ENCODE measurements around the gene SDK2.

The SDK2 gene

DNA sequence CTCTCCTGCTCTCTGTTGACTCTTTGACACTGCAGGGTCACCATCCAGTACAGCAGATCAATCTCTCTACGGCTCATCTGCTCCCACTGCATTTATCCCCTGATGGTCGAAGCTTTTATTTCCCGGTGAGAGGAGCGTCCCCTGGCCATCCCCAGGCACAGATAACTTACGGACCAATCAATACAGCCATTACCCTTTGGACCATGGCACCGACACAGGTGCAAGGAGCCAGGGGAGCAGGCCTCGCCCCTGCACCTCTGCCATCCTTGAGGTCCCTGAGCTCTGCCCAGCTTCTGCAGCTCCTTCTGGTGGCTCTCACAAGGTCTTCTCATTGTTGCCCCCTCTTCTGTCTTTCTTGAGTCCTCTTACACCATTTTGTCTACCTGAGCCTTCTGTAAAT lies 115.6 kb downstream of the SDK2 start:
- DNase-seq, result no peak

DNA sequence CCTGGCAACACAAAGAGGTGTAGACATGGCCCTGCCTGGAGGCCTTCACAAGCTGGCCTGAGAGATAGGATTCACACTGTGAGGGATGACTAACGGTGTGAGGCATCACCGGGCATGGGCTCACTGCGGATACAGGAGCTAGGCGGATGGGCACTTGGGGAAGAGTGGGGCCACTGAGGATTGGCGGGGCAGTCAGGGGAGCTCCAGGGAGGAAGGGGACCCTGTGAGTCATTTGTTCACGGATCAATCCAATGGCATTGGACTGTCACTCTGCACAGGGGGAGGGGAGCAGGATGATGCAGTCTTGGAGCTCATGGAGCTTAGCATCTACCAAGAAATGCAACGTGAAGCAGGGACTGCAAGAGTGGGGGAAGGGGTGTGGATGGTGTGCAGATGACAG lies 117.3 kb downstream of the SDK2 start:
- no peak for DNase-seq

DNA sequence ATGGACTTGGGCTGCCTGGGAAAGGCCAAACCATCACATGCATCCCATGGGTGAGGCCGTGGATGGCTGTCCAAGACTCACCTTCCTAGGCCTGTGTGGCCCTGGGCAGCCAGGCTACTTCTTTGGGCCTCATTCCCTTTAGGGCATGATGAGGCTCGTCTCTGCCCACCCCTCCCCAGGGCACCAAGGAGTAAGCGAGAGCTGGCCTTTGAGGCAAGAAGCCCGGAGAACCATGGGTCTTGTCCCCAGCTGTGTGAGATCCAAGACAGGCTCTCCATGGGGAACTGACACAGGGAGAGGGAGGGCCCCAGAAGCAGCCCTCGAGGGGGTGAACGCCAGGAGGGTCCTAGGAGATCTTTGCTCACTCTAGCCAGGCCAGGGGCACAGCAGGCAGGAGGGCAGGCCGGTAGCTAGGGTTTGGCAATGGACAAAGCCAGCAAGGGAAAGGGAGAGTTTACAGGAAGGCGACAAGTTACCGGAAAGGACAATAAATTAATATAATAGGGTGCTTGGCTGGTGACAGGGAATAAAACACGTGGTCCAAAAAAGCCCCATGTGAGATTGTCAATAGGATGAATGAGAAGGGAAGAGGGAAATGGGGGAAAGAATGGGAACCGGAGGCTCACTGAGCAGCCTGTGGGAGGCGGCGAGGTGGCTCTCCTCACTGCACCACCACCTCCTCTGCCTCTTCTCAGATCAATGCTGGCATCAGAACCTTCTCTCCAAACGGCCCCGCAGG lies 119.1 kb downstream of the SDK2 start:
- DNase-seq, result no peak

DNA sequence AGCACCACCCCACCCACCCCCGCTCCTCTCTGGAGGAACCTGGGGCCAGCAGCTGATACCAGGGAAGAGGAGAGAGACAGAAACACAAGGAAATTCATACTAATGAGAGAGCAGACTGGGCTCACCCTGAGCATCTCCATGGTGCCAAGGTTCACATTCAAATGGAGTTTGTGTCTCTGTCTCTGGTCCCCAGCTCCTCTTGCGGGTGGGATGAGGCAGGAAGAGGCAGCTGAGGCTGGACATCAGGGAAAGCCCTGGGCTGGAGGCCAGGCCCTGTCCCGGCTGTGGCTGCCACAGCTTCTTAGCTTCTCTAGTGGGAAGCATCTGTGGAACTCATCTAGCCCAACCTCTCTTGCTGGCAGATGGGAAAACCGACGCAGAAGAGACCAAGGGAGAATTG lies 121.5 kb downstream of the SDK2 start:
- no peak for DNase-seq

DNA sequence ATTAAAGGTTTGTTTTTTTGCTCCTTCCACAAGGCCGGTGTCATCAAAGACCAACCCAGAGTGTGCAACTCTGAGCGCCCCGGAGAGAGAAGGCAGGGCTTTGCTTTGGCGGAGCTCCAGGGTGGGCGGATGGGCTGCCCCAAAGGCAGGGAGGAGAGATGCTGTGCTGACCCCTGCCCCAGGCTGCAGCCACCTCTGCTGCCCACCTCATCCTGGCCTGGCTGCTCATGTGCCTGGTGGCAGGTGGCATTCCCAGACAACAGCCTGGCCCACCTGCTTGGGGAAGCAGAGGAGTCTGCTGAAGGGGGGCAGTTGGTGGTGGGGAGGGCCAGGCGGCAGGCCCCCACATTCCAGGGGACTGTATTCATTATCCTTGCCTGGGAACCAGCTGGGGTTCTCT lies 122.1 kb downstream of the SDK2 start:
- DNase-seq, result no peak

DNA sequence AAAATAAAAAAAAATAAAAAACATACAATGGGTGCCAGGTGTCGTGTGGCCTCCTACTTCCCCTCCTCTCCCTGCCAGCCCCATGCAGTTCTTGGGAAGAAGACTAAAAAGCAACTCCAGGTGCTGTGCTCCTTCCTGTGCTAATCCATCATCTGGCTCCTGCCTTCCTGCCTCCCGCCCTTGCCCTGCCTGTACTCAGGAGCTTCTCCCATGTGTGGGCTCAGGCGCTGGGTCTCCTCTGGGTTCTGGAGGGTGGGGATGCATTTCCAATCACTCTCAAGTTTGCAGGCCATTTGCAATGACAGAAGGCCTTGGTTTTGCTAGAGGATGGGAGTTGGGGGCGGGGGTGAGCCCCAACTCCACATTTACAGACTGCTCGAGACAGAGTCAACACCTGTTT lies 122.9 kb downstream of the SDK2 start:
- peak; percentile 49 for DNase-seq

DNA sequence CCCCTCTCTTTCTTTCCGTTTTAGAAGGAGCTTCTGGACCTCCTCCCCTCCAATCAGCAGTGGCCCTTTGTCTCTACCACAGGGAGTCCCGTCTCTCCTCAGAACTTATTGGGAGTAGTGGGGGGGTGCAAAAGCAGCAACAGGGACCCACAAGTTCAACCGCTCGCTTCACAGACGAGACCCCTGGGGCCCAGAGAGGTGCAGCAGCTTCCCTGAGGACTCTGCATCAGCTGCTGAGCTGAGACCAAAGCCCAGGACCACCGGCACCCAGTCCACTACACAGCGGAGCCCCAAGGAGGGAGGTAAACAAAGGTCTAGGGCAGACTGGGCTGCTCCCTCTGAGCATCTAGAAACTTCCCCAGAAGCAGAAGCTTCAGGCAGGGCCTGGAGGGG lies 123.9 kb downstream of the SDK2 start:
- no peak for DNase-seq

DNA sequence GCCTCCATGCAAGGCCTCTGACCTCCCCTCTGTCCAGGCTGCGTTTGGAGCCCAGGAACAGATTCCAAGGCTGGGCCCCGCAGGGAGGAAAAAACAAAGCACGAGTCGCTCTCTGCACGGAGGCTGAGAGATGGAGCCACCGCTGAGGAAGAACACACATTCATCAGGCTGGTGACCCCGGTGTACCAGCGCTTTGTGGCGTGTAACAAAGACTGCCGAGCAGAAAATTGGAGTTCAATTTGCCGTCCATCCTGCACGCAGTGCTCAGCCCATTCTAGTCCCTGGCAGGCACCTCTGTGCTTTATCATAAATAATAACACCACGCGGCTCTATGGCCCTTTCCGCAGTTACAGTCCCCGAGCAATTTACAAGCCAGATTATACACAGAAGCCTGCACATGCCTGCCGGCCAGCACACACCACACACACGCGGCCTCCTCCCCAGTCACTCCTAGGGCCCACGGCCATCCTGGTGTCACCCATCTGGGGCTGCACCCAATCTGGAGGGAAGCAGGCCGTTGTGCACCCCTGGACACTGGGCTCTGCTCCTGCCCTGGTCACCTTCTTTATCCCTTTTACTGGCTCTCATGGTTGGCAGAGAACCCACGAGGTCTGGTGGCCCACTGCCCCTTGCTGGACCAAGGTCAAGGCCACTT lies 124.4 kb downstream of the SDK2 start:
- no peak for DNase-seq

DNA sequence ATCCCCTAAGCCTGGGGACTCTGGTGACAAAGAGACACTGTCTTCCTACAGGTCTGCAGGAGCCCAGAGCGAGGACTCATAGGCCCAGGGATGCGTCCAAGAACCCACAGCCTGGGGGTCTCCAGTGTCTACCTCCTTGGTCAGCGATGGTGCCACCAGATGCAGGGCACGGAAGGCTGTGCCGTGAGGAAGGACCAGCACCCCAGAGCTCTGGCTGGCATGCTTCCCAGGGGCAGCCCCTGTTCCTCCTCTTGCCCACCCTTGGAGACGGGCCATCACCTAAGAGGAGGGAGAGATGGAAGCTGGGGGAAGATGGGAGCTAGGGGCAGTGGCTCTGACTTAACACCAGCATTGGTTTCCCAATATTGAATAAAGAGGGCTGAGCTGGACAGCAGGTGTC lies 125.2 kb downstream of the SDK2 start:
- DNase-seq, result no peak

DNA sequence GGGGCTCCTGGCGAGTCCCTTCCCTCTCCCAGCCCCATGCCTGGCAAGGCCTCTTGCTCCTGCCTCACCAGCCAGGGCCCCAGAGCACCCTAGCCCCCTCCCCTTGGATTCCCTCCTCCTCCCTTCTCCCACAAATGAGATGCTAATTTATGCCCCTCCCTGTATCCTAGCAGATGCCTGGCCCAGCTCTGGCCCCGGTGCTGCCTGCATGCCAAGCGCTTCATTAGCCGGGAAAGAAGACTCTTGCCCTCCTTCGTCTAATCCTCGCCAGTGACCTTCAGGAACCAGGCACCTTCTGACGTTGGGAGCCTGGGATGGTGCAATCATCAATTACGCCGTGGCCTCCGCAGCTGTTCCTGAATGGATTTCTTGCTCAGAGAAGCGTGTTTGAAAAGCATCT lies 127.8 kb downstream of the SDK2 start:
- no peak for DNase-seq

DNA sequence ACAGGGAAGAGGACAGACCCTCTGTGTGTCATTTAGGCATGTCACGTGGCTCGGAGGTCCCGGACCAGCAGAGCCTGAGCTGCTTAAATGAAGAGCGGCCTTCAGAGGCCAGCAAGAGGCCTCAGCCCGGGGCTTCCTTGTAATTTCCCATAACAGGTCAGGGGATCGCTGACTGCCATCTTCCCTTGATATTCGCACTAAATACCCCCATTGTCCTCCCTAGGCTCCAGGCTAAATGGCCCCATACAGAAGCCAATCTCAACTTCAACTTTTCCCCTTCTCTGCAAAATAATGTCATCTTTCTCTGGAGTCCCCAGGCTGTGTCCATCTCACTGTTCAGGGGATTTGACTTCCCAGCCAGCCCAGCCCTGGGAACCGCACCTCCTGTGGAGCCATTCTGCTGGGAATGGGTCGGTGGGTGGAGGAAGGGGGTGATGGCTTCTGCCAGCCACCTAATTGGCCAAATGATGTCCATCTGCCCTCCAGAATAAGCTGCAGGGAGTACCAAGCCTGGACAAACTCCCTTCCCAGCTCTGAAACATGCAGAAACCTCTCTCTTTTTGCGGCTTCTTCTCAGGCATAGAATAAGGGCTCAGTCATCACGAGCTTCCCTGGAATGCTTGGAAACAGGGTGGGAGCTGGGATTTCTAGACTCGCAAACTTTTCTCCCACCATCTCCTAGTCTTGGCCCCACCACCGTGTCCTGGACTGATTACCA lies 129.9 kb downstream of the SDK2 start:
- no peak for DNase-seq

DNA sequence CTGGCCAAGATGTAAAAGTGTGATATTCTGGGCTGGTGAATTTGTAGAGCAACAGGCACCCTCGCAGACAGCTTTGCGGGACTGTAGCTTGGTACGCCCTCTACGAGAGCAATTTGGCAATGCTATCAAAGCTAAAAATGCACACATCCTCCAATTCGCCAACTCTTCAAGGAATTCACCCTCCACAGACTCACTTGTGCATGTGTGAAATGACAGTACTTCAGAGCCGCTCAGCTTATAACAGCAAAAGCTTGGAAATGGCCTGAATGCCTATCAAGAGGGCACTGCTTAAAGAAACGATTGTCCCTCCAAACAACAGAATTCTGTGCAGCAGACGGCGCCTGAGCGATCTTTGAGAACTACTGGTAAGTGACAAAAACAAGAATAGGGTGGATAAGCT lies 130.8 kb downstream of the SDK2 start:
- DNase-seq, result no peak

DNA sequence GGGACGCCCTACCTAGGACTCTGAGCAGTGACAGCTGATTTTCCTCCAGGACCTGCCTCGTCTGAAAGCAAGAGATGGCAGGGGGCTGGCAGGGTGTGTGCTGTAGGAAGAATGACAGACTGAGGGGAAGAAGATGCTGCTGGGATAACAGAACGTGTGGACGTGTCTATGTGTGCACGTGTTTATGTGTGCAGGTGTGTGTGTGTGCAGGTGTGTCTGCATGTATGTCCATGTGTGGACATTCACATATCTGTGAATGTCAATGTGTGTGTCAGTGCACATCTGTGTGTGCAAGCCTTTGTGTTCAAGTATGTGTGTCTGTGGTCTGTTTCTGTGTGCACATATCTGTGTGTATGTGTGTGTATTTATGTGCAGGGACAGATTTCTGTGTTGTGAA lies 132.5 kb downstream of the SDK2 start:
- no peak for DNase-seq

DNA sequence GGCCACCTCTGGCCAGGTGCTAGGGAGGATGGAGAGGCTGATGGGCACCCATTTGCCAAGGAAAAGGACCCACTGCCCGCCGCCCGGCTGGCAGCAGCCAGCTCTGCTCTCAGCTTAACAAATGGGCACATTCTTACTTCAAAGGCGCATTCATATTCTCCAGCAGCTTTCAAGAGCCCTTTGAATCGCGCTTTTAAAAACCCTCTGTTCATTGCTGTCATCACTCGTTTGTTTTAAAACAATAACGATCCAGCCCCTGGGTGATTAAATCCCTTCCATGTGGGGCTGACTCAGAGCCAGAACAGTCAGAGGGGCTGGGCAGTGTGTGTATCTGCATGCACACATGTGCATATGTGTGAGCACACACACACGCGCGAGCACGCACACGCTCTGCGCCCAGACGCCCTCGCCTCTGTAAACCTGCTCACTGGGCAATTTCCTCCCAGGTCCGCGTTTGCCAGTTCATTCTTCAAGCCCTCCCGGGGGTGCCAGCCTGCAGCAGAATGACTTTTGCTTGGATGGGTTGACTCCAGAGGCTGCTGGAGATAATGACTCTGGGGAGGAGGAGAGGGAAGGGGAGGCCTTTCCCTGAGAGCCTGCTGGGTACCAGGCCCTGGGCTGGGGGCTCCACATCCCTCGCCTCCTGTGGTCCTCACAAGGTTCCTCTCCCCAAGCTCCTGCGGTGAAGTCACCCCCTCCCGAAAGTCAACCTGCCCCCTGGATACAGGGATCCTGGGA lies 133.1 kb downstream of the SDK2 start:
- peak; percentile 26 for DNase-seq

DNA sequence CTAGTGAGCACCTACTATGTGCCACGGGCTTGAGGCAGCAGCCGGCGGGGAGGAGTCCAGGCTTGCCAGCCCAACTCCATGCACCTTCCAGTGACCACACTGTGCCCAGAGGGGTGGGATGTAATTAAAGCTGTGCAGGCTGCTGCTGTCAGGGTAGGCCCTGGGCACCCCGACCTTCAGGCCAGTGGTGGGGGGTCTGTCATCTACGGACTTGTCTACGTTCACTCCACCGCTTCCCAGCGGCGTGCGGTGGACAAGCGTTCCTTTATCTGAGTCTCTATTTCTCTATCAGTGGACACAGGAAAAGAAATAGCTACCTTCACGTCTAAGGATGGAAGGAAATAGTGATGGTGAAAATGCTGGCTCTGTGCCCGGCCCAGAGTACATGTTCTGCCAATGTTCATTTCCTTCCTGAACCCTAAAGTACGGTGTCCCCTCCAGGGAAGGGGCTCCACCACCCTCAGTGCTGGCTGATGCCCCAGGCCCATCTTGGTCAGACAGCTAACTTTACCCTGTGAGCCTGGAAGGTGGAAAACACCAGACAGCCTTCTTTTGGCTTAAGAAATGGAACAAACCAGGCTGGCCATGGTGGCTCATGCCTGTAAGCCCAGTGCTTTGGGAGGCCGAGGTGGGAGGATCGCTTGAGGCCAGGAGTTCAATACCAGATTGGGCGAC lies 135.2 kb downstream of the SDK2 start:
- DNase-seq, result no peak

DNA sequence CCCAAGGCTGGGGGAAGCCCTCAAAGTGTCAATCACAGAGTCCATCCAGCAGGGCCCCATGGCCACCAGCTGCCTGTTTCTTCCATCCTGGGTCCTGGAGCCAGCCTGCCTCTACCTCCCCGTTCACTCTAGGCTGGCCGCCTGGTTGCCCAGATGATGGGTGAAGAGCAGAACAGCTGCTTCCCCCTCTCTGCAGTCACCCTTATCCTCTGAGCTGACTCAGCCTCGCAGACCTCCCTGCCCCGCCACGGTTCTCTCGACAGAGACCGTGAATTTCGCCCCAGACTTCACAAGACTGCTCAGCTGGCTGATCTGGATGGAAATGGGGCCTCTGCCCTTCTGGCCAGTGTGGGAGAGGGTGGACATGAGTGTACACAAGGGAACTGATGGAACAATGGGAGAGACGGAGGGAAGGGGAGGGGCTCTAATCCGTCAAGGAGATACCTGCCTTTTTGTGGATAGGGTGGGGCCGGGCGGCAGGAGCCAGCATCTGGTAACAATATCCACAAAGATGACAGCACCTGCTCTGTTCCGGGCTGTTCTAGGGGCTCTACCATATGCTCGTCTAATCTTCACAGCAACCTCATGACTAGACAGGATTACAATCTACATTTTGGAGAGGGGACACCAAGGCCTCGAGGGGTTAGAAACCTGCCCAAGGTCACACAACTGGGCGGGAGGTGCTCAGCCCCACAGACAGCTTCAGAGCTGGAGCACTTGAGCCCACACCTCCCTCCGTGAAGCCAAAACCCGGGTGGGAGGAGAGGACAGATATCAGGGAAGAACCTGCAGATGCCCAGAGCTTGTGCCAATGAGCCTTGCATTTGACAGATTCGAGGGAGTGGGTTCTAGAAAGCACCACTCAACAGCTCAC lies 136.0 kb downstream of the SDK2 start:
- no peak for DNase-seq

DNA sequence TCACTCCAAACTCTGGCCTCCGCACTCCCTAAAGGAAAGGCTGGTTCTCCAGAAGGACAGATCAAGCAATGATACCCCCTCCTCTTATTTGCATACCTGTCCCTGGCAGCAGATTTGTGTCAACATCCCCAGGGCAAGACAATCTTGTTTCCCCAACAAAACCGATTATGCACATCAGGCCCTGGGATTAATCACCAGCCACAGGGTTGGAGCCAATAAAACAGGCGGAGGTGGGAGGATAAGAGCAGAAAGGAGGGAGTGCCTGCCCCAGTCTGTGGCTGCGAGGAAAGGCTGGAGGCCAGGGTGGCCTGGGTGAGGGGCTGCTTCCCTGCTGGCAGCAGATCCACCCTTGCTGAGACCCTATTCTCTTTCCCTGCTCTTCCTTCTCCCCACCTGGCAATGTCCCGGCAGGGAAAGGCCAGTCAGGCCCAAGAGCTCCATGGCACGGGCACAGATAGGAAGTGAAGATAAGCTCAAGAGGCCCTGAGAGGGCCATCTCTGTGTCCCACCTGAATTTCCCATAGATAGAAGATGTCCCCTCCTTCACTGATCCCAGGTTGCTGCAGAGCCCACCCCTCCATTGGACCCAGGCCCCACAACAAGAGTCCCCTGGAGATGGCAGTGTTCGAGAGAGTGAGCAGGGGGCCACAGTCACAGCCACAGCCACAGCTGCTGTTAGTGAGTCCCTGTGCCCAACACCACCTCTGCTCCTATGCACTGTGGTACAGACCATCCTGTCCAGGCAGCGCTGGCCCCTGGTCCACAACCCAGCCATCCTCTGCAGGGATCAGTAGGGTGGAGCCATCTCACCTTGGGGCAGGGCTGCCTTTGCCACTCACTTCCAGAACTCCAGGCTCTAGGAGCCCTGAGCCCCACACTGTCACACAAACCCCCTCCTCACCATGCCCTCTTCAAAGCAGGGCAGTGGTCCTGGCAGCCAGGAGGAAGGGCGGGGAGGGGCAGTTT lies 137.5 kb downstream of the SDK2 start:
- no peak for DNase-seq

DNA sequence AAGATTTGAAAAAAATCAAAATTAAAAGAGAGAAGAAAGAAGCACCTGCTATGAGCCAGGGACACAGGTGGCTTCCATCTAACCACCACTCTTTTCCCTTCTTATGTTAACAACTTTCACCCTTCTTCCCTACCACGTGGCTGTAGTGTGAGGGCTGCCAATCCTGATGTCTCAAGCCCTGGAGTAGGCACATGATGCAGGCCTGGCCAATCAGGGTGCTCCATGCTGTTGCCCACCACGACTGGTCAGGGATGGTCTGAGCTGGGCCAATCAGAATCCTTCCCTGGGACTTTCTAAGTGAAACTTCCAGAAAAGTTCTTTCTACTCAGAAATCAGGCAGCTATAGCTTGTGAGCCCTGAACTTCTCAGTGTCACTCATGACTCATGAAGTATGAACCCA lies 140.7 kb downstream of the SDK2 start:
- no peak for DNase-seq

DNA sequence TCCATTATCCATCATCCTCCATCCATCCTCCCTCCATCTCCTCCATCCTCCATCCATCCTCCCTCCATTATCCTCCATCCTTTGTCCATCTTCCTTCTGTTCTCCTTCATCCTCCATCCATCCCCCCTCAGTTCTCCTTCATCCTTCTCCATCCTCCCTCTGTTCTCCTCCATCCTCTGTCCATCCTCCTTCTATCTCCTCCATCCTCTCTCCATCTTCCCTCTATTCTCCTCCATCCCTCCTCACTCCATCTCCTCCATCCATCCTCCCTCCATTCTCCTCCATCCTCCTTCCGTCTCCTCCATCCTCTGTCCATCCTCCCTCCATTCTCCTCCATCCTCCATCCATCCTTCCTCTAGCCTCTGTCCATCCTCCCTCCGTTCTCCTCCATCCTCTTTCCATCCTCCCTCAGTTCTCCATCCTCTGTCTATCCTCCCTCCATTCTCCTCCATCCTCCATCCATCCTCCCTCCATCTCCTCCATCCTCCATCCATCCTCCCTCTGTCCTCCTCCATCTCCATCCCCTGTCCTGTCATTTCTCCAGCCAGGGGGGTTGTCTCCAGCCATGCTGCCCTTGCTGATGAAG lies 143.7 kb downstream of the SDK2 start:
- no peak for DNase-seq

DNA sequence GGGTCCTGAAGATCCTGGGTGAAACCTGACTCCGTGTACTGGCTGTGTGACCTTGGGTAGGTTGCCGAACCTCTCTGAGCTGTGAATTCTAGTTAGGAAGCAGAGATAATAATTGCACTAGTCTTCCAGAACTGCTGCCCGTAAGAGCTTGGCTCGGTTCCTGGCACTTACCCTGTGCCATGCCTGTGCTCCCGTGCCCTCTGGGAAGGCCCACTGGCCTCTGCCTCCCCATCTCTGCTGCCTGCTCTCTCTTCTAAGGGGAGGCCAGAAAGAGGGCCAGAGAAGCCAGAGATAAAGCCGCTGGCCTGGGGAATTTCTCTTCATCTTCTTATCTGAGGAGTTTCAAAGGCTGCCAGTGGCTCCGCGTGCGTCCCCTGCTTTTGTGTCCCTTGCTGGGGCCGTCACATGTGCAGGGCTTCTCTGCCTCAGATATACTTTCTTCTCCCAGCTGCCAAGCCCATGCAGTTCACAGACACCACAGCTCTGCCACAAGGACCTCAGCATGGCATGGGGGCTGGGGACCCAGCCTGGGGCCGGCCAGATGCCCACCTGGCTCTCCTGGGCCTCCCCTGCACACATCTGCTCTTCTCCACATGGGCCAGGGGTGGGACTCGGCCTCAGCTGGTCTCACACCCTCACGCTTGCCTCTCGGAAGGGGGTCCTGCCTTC lies 145.2 kb downstream of the SDK2 start:
- no peak for DNase-seq

Measured in DMS79 treated with DMSO at 0.1 percent for 48 hours (cell line).